HepG2 (cell line): ENCODE data around the gene WDR49.

Experiments
- DPF2 ChIP-seq: sonication (generic); formaldehyde crosslinking; IDR thresholded peaks from 2 replicates; pipeline ENCODE4 v1.4.0; 2020; ENCODE audit warnings: mild to moderate bottlenecking, low read depth, missing genetic modification reagents, borderline replicate concordance
- ESRRA ChIP-seq: sonication (generic); formaldehyde crosslinking; IDR thresholded peaks from 2 replicates; pipeline ENCODE4 v1.5.1; 2020; ENCODE audit warnings: mild to moderate bottlenecking, low read depth, missing genetic modification reagents
- EZH2 ChIP-seq: conservative IDR thresholded peaks from 2 replicates; pipeline ENCODE4 v1.6.1; 2012; ENCODE audit warnings: mild to moderate bottlenecking, low read depth, low read length, moderate library complexity
- MEIS2 ChIP-seq: sonication (generic); formaldehyde crosslinking; IDR thresholded peaks from 2 replicates; pipeline ENCODE4 v1.9.0; 2021; ENCODE audit warnings: mild to moderate bottlenecking, missing genetic modification reagents
- REL ChIP-seq: sonication (generic); formaldehyde crosslinking; conservative IDR thresholded peaks from 2 replicates; pipeline ENCODE4 v1.8.0; 2022; ENCODE audit warnings: mild to moderate bottlenecking, missing genetic modification reagents, moderate library complexity
- TAF1 ChIP-seq: sonication (generic); formaldehyde crosslinking; IDR thresholded peaks from 2 replicates; pipeline ENCODE4 v1.4.0; 2020; ENCODE audit warnings: missing genetic modification reagents
- ZMAT3 ChIP-seq: sonication (generic); formaldehyde crosslinking; conservative IDR thresholded peaks from 2 replicates; pipeline ENCODE4 v1.7.0; 2021; ENCODE audit warnings: missing genetic modification reagents
- ZNF138 ChIP-seq: sonication (generic); formaldehyde crosslinking; IDR thresholded peaks from 2 replicates; pipeline ENCODE4 v1.5.0; 2020; ENCODE audit warnings: mild to moderate bottlenecking, low read depth, missing genetic modification reagents
- ZNF207 ChIP-seq: fragments of 450-650 bp; IDR thresholded peaks from 2 replicates; pipeline ENCODE4 v1.6.1; 2016; ENCODE audit warnings: antibody characterized with exemption, borderline replicate concordance
- ZNF251 ChIP-seq: sonication (generic); formaldehyde crosslinking; IDR thresholded peaks from 2 replicates; pipeline ENCODE4 v1.9.0; 2021; ENCODE audit warnings: mild to moderate bottlenecking, missing genetic modification reagents
- ZNF501 ChIP-seq: sonication (generic); formaldehyde crosslinking; IDR thresholded peaks from 2 replicates; pipeline ENCODE4 v1.5.1; 2020; ENCODE audit warnings: mild to moderate bottlenecking, moderate library complexity, missing genetic modification reagents
- TF ChIP-seq, protein P1 (sequence below): sonication (generic); formaldehyde crosslinking; IDR thresholded peaks from 2 replicates; pipeline ENCODE4 v1.5.0; 2020; ENCODE audit warnings: mild to moderate bottlenecking, missing genetic modification reagents, moderate library complexity
- TF ChIP-seq, protein P2 (sequence below): IDR thresholded peaks from 2 replicates; pipeline ENCODE4 v1.6.1; 2012; ENCODE audit warnings: inconsistent platforms

DNA sequence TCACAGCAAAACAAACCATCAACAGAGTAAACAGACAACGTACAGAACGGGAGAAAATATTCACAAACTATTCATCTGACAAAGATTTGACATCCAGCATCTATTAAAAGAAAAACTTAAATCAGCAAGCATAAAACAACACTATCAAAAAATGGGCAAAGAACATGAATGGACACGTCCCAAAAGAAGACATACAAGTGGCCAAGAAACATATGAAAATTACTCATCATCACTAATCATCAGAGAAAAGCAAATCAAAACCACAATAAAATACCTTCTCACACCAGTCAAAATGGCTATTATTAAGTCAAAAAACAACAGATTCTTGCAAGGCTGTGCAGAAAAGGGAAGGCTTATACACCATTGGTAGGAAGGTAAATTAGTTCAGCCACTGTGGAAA lies 166.2 kb downstream of the WDR49 start:
- TF ChIP-seq, protein P1, sequence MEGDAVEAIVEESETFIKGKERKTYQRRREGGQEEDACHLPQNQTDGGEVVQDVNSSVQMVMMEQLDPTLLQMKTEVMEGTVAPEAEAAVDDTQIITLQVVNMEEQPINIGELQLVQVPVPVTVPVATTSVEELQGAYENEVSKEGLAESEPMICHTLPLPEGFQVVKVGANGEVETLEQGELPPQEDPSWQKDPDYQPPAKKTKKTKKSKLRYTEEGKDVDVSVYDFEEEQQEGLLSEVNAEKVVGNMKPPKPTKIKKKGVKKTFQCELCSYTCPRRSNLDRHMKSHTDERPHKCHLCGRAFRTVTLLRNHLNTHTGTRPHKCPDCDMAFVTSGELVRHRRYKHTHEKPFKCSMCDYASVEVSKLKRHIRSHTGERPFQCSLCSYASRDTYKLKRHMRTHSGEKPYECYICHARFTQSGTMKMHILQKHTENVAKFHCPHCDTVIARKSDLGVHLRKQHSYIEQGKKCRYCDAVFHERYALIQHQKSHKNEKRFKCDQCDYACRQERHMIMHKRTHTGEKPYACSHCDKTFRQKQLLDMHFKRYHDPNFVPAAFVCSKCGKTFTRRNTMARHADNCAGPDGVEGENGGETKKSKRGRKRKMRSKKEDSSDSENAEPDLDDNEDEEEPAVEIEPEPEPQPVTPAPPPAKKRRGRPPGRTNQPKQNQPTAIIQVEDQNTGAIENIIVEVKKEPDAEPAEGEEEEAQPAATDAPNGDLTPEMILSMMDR (CRISPR knock-in tag): no peak
- TF ChIP-seq REL: no peak
- no peak for TF ChIP-seq ZNF501 (CRISPR knock-in tag)
- no peak for TF ChIP-seq ZNF207
- no peak for TF ChIP-seq ZNF138 (CRISPR knock-in tag)
- TF ChIP-seq DPF2 (CRISPR knock-in tag): no peak
- no peak for TF ChIP-seq ESRRA
- TF ChIP-seq ZNF251 (CRISPR knock-in tag): no peak
- TF ChIP-seq ZMAT3 (CRISPR knock-in tag): no peak
- no peak for TF ChIP-seq TAF1 (CRISPR knock-in tag)
- TF ChIP-seq MEIS2 (CRISPR knock-in tag): no peak
- no peak for TF ChIP-seq EZH2
- TF ChIP-seq, protein P2, sequence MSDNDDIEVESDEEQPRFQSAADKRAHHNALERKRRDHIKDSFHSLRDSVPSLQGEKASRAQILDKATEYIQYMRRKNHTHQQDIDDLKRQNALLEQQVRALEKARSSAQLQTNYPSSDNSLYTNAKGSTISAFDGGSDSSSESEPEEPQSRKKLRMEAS: no peak
